ENCODE results near the gene BEND7. TPM values are rescaled to one million over a fixed set of nuclear protein-coding genes. Genes with fewer than 3 reads are reported as not detected.

The BEND7 gene
- total and polyA plus RNA-seq, 2 of the 13 experiments (the other 11 are each of a cell fraction or from before 2014, with no cell fraction given): 14.1 to 17.1 TPM

DNA sequence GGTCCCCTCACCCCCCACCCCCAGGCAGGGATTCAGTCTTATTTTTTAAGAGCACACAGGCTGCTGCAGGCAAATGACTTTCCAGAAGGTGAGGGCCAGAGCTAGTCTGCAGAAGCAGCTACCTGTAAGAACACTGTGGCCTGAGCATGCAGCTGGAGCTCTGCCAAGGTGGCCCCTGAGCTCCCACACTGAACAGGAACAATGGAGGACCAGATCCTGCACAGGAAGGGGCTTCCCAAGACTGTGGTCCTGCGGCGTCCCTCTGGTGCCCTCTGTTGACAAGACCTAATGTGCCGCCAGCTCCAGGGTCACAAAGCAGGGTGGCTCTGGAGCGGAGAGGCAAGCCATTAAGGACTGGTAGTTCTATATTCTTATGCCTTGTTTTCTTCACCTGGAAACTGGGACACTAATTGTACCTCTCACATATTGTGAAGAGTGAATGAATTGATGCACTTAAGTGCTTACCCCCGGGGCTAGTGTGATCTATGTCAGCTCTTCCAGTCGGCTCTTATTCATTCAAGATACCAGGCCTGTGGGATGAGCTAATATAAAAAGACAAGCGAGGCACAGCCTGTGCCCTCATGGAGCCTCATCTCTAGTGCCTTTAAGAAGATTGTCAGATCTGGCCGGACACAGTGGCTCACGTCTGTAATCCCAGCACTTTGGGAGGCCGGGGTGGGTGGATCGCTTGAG is 8.0 kb upstream of the BEND7 start (continued):
- TF ChIP-seq, protein P1, sequence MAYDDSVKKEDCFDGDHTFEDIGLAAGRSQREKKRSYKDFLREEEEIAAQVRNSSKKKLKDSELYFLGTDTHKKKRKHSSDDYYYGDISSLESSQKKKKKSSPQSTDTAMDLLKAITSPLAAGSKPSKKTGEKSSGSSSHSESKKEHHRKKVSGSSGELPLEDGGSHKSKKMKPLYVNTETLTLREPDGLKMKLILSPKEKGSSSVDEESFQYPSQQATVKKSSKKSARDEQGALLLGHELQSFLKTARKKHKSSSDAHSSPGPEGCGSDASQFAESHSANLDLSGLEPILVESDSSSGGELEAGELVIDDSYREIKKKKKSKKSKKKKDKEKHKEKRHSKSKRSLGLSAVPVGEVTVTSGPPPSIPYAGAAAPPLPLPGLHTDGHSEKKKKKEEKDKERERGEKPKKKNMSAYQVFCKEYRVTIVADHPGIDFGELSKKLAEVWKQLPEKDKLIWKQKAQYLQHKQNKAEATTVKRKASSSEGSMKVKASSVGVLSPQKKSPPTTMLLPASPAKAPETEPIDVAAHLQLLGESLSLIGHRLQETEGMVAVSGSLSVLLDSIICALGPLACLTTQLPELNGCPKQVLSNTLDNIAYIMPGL (CRISPR knock-in tag; IDR thresholded peaks at IDR 0.05; ENCODE audit: borderline replicate concordance in 1 of 2, low read depth in 1 of 2): peak; percentile 28 to 51; a peak in 1 of 4 replicates
- TF ChIP-seq KDM2A (CRISPR knock-in tag; IDR thresholded peaks at IDR 0.05; ENCODE audit: borderline replicate concordance, low read depth) (peak; percentile 69; the same call in 1 of the 2 replicates), ZNF263 (CRISPR knock-in tag; IDR thresholded peaks at IDR 0.05) (0 out of 2 replicates have a peak, but pooled peaks have one; percentile 34), TRIM24 (CRISPR knock-in tag; IDR thresholded peaks at IDR 0.05) (no peak), KLF16 (CRISPR knock-in tag; IDR thresholded peaks at IDR 0.05) (no peak), FOXM1 (CRISPR knock-in tag; IDR thresholded peaks at IDR 0.05) (no peak), ZNF589 (CRISPR knock-in tag; conservative IDR thresholded peaks at IDR 0.05) (no peak), JUND (CRISPR knock-in tag; IDR thresholded peaks at IDR 0.05) (no peak), PITX1 (CRISPR knock-in tag; IDR thresholded peaks at IDR 0.05) (peak; percentile 22; the same call in 1 of the 2 replicates), CREM (IDR thresholded peaks at IDR 0.05) (no peak), CREM (CRISPR knock-in tag; IDR thresholded peaks at IDR 0.05) (no peak), DNMT3B (CRISPR knock-in tag; conservative IDR thresholded peaks at IDR 0.05) (no peak), ZNF501 (CRISPR knock-in tag; IDR thresholded peaks at IDR 0.05) (0 out of 2 replicates have a peak, but pooled peaks have one; percentile 30), POLR2AphosphoS5 (IDR thresholded peaks at IDR 0.05; ENCODE audit: low read depth, low read length) (no peak), RFX5 (IDR thresholded peaks at IDR 0.05; ENCODE audit: low read depth, low read length) (no peak), SOX6 (IDR thresholded peaks at IDR 0.05) (no peak), SOX6 (CRISPR knock-in tag; IDR thresholded peaks at IDR 0.05) (0 out of 2 replicates have a peak, but pooled peaks have one; percentile 16)
- TF ChIP-seq, protein P2, sequence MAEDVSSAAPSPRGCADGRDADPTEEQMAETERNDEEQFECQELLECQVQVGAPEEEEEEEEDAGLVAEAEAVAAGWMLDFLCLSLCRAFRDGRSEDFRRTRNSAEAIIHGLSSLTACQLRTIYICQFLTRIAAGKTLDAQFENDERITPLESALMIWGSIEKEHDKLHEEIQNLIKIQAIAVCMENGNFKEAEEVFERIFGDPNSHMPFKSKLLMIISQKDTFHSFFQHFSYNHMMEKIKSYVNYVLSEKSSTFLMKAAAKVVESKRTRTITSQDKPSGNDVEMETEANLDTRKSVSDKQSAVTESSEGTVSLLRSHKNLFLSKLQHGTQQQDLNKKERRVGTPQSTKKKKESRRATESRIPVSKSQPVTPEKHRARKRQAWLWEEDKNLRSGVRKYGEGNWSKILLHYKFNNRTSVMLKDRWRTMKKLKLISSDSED (CRISPR knock-in tag; IDR thresholded peaks at IDR 0.05): no peak
- TF ChIP-seq, protein P3, sequence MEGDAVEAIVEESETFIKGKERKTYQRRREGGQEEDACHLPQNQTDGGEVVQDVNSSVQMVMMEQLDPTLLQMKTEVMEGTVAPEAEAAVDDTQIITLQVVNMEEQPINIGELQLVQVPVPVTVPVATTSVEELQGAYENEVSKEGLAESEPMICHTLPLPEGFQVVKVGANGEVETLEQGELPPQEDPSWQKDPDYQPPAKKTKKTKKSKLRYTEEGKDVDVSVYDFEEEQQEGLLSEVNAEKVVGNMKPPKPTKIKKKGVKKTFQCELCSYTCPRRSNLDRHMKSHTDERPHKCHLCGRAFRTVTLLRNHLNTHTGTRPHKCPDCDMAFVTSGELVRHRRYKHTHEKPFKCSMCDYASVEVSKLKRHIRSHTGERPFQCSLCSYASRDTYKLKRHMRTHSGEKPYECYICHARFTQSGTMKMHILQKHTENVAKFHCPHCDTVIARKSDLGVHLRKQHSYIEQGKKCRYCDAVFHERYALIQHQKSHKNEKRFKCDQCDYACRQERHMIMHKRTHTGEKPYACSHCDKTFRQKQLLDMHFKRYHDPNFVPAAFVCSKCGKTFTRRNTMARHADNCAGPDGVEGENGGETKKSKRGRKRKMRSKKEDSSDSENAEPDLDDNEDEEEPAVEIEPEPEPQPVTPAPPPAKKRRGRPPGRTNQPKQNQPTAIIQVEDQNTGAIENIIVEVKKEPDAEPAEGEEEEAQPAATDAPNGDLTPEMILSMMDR (CRISPR knock-in tag; IDR thresholded peaks at IDR 0.05): peak; percentile 96
- TF ChIP-seq, protein P4, sequence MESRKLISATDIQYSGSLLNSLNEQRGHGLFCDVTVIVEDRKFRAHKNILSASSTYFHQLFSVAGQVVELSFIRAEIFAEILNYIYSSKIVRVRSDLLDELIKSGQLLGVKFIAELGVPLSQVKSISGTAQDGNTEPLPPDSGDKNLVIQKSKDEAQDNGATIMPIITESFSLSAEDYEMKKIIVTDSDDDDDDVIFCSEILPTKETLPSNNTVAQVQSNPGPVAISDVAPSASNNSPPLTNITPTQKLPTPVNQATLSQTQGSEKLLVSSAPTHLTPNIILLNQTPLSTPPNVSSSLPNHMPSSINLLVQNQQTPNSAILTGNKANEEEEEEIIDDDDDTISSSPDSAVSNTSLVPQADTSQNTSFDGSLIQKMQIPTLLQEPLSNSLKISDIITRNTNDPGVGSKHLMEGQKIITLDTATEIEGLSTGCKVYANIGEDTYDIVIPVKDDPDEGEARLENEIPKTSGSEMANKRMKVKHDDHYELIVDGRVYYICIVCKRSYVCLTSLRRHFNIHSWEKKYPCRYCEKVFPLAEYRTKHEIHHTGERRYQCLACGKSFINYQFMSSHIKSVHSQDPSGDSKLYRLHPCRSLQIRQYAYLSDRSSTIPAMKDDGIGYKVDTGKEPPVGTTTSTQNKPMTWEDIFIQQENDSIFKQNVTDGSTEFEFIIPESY (CRISPR knock-in tag; IDR thresholded peaks at IDR 0.05): peak; percentile 48; the same call in 1 of the 2 replicates

Data from HepG2 (cell line).